Activated CD8-positive, alpha-beta memory T cell treated with anti-CD3 and anti-CD28 coated beads, Interleukin-2, amount 50 U/mL, for 1 hour (primary cell): ENCODE data around the gene RREB1.

Experiments used
- DNase-seq: peaks from one replicate; pipeline ENCODE4 v3.0.0-alpha.2; 2020; ENCODE audit errors: extremely low read depth

RREB1 gene

DNA sequence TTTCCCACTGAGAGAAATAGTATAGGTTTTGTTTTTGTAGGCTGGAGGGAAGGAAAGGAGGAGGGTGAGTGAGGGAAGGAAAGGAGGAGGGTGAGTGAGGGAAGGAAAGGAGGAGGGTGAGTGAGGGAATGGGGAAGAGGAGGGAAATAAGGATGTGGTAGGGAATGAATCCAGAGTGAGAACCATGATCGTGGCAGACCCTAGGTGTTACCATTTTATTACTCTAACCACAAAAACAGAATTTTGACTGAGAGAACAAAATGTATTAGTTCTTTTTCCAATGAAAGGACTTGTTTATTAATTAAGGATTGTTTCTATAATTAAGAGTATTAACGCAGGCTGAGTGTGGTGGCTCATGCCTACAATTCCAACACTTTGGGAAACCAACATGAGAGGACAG is 188.8 kb downstream of the RREB1 start:
- no peak for DNase-seq

DNA sequence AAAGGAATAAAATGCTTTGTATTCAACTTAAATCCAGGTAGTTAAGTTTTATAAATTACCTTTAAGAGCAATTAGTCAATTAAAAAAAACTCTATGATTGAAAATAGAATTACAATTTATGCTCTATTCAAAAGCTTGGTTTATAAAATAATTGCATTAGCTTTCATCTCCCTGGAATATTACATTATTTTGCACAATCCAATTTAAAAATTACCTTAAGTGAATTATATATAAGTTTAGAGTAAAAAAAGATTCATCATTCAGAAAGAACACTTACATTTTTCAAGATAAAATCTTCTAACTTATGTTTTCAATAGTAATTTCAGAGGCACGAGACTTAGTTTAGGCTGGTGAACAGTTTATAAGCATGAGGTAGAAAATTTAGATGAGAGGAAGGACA is 190.4 kb downstream of the RREB1 start:
- no peak for DNase-seq

DNA sequence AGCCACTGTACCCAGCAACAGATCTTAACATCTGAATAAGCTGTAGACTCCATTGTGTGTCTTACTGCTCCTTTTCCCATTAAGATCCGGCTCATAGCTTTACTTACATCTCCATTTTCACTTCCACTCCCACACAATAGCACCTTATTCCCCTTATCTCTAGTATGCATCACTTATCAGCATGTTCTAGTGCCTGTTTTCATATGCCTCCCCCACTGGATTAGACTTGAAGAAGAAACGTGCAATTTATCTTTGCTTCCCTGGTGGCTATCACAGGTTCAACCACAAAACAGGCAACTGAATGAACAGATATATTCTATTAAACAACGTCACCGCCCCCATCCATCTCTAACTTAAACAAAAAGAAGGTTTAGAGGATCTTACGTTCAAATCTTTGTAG is 193.2 kb downstream of the RREB1 start:
- no peak for DNase-seq
